ENCODE results near the gene NF2.
A peak's percentile ranks its signal among the peaks of the same experiment; 100 is the strongest.
"Not testable (repeated sequence)": the region's sequence is repeated elsewhere in the genome, so short reads cannot be mapped to it uniquely, and the experiment has no call there.

NF2 gene

DNA sequence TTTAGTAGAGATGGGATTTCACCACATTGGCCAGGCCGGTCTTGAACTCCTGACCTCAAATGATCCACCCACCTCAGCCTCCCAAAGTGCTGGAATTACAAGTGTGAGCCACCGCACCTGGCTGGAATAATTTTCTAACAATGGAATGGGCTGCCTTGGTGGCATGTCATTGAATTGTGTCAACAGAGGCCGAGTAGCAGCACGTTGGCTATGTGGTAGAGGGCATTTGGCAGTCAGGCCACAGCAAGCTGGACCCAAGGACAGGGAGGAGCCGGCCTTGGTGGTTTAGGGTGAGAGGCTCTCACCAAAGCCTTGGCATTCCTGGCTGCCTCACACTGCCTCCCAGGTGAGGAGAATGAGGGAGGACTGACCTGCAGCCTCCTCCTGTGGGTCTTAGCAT is 18.5 kb upstream of the NF2 start:
- no peak for ATAC-seq

DNA sequence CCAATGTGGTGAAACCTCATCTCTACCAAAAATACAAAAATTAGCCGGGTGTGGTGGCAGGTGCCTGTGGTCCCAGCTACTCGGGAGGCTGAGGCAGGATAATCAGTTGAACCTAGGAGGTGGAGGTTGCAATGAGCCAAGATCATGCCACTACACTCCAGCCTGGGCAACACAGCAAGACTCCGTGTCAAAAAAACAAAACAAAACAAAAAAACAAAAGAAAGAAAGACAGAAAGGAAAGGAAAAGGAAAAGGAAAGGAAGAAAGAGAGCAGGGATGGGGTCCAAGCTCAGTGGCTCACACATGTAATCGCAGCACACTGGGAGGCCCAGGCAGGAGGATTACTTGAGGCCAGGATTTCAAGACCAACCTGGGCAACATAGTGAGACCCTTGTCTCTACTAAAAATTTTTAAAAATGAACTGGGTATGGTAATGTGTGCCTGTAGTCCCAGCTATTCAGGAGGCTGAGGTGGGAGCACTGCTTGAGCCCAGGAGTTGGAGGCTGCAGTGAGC is 17.2 kb upstream of the NF2 start:
- not testable (repeated sequence) for ATAC-seq

More for the DNA sequence above, 18.5 kb upstream of the NF2 start:
- TF ChIP-seq ZFP30 (CRISPR knock-in tag; IDR thresholded peaks at IDR 0.05) (no peak), ZNF70 (CRISPR knock-in tag; IDR thresholded peaks at IDR 0.05) (no peak), ZNF565 (CRISPR knock-in tag; conservative IDR thresholded peaks at IDR 0.05; ENCODE audit: low read depth) (no peak), ZC3H10 (CRISPR knock-in tag; IDR thresholded peaks at IDR 0.05) (no peak)
- TF ChIP-seq, protein P1, sequence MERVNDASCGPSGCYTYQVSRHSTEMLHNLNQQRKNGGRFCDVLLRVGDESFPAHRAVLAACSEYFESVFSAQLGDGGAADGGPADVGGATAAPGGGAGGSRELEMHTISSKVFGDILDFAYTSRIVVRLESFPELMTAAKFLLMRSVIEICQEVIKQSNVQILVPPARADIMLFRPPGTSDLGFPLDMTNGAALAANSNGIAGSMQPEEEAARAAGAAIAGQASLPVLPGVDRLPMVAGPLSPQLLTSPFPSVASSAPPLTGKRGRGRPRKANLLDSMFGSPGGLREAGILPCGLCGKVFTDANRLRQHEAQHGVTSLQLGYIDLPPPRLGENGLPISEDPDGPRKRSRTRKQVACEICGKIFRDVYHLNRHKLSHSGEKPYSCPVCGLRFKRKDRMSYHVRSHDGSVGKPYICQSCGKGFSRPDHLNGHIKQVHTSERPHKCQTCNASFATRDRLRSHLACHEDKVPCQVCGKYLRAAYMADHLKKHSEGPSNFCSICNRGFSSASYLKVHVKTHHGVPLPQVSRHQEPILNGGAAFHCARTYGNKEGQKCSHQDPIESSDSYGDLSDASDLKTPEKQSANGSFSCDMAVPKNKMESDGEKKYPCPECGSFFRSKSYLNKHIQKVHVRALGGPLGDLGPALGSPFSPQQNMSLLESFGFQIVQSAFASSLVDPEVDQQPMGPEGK (CRISPR knock-in tag; IDR thresholded peaks at IDR 0.05; ENCODE audit: borderline replicate concordance): no peak
- TF ChIP-seq, protein P2, sequence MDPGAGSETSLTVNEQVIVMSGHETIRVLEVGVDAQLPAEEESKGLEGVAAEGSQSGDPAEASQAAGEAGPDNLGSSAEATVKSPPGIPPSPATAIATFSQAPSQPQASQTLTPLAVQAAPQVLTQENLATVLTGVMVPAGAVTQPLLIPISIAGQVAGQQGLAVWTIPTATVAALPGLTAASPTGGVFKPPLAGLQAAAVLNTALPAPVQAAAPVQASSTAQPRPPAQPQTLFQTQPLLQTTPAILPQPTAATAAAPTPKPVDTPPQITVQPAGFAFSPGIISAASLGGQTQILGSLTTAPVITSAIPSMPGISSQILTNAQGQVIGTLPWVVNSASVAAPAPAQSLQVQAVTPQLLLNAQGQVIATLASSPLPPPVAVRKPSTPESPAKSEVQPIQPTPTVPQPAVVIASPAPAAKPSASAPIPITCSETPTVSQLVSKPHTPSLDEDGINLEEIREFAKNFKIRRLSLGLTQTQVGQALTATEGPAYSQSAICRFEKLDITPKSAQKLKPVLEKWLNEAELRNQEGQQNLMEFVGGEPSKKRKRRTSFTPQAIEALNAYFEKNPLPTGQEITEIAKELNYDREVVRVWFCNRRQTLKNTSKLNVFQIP (CRISPR knock-in tag; IDR thresholded peaks at IDR 0.05; ENCODE audit: borderline replicate concordance, low read depth): no peak
- TF ChIP-seq, protein P3, sequence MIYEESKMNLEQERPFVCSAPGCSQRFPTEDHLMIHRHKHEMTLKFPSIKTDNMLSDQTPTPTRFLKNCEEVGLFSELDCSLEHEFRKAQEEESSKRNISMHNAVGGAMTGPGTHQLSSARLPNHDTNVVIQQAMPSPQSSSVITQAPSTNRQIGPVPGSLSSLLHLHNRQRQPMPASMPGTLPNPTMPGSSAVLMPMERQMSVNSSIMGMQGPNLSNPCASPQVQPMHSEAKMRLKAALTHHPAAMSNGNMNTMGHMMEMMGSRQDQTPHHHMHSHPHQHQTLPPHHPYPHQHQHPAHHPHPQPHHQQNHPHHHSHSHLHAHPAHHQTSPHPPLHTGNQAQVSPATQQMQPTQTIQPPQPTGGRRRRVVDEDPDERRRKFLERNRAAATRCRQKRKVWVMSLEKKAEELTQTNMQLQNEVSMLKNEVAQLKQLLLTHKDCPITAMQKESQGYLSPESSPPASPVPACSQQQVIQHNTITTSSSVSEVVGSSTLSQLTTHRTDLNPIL (CRISPR knock-in tag; IDR thresholded peaks at IDR 0.05; ENCODE audit: low read depth): no peak

DNA sequence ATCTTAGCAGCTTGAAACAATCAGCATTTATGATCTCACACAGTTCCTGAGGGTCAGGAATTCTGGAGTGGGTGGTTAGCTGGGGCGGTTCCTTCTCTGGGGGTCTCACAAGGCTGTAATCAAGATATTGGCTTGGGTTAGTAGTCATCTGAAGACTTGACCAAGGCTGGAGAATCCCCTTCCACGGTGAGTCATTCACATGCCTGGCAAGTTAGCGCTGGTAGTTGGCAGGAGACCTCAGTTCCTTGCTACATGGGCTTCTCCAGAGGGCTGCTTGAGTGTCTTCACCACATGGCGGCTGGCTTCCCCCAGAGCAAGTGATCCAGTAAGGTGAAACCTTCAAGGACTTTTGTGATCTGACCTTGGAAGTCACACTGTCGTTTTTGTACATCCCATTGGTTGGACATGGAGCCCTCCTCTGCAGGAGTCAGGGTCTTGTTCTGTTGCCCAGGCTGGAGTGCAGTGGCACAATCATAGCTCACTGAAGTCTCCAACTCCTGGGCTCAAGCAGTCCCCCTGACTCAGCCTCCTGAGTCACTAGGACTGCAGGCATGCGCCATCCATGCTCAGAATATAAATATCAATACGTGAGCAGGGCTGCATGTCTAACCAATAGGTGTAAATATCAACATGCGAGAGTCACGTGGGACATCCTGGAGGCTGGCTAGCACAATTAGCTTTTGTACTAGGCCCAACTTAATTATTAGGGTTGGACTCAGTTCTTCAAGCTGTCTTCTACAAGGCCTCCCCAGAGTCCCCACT is 15.3 kb upstream of the NF2 start:
- no peak for TF ChIP-seq BACH2 (CRISPR knock-in tag; IDR thresholded peaks at IDR 0.05; ENCODE audit: borderline replicate concordance)
- no peak for TF ChIP-seq PPARA (CRISPR knock-in tag; IDR thresholded peaks at IDR 0.05; ENCODE audit: borderline replicate concordance)
- TF ChIP-seq, protein P1 (CRISPR knock-in tag; IDR thresholded peaks at IDR 0.05; ENCODE audit: borderline replicate concordance): no peak
- TF ChIP-seq, protein P4, sequence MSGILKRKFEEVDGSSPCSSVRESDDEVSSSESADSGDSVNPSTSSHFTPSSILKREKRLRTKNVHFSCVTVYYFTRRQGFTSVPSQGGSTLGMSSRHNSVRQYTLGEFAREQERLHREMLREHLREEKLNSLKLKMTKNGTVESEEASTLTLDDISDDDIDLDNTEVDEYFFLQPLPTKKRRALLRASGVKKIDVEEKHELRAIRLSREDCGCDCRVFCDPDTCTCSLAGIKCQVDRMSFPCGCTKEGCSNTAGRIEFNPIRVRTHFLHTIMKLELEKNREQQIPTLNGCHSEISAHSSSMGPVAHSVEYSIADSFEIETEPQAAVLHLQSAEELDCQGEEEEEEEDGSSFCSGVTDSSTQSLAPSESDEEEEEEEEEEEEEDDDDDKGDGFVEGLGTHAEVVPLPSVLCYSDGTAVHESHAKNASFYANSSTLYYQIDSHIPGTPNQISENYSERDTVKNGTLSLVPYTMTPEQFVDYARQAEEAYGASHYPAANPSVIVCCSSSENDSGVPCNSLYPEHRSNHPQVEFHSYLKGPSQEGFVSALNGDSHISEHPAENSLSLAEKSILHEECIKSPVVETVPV (CRISPR knock-in tag; IDR thresholded peaks at IDR 0.05): no peak
- TF ChIP-seq ZNF70 (CRISPR knock-in tag; IDR thresholded peaks at IDR 0.05): no peak
- TF ChIP-seq, protein P5, sequence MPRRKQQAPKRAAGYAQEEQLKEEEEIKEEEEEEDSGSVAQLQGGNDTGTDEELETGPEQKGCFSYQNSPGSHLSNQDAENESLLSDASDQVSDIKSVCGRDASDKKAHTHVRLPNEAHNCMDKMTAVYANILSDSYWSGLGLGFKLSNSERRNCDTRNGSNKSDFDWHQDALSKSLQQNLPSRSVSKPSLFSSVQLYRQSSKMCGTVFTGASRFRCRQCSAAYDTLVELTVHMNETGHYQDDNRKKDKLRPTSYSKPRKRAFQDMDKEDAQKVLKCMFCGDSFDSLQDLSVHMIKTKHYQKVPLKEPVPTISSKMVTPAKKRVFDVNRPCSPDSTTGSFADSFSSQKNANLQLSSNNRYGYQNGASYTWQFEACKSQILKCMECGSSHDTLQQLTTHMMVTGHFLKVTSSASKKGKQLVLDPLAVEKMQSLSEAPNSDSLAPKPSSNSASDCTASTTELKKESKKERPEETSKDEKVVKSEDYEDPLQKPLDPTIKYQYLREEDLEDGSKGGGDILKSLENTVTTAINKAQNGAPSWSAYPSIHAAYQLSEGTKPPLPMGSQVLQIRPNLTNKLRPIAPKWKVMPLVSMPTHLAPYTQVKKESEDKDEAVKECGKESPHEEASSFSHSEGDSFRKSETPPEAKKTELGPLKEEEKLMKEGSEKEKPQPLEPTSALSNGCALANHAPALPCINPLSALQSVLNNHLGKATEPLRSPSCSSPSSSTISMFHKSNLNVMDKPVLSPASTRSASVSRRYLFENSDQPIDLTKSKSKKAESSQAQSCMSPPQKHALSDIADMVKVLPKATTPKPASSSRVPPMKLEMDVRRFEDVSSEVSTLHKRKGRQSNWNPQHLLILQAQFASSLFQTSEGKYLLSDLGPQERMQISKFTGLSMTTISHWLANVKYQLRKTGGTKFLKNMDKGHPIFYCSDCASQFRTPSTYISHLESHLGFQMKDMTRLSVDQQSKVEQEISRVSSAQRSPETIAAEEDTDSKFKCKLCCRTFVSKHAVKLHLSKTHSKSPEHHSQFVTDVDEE (CRISPR knock-in tag; IDR thresholded peaks at IDR 0.05): no peak
- no peak for TF ChIP-seq TOX (CRISPR knock-in tag; IDR thresholded peaks at IDR 0.05; ENCODE audit: borderline replicate concordance)
- TF ChIP-seq SNAI2 (CRISPR knock-in tag; IDR thresholded peaks at IDR 0.05): no peak
- TF ChIP-seq ARNTL (CRISPR knock-in tag; IDR thresholded peaks at IDR 0.05; ENCODE audit: borderline replicate concordance, low read depth): no peak
- no peak for TF ChIP-seq TCF4 (CRISPR knock-in tag; IDR thresholded peaks at IDR 0.05; ENCODE audit: borderline replicate concordance)
- TF ChIP-seq OSR1 (CRISPR knock-in tag; IDR thresholded peaks at IDR 0.05): no peak
- no peak for TF ChIP-seq ZFP3 (CRISPR knock-in tag; IDR thresholded peaks at IDR 0.05)
- no peak for TF ChIP-seq CSDC2 (CRISPR knock-in tag; IDR thresholded peaks at IDR 0.05)
- TF ChIP-seq, protein P3 (CRISPR knock-in tag; IDR thresholded peaks at IDR 0.05; ENCODE audit: low read depth): no peak
- TF ChIP-seq ISL1 (CRISPR knock-in tag; IDR thresholded peaks at IDR 0.05): no peak
- TF ChIP-seq ZFP30 (CRISPR knock-in tag; IDR thresholded peaks at IDR 0.05): no peak
- TF ChIP-seq, protein P2 (CRISPR knock-in tag; IDR thresholded peaks at IDR 0.05; ENCODE audit: borderline replicate concordance, low read depth): no peak
- no peak for TF ChIP-seq RARB (CRISPR knock-in tag; IDR thresholded peaks at IDR 0.05)
- peak; percentile 79 for ATAC-seq

Data from SK-N-SH treated with all-trans-retinoic acid at 6 μM for 48 hours (cell line).